Spleen (tissue), 11 donors: ENCODE measurements around the gene TMEM178B. TPM values are rescaled to one million over a fixed set of nuclear protein-coding genes. Genes with fewer than 3 reads are reported as not detected.

Experiments
- DNase-seq: peaks from one replicate; pipeline ENCODE4 v3.0.0-alpha.2; 2020
- H3K27ac ChIP-seq, 8 donors: fragments of 200-600 bp; sonication (generic) in 7 of 8; 1 replicate in 4 of 8; 2 replicates in 4 of 8; pipeline versions ENCODE4 v1.5.0 to v1.8.0; 2016 to 2021; ENCODE audit warnings: inconsistent platforms in 4 of 8, mild to moderate bottlenecking in 4 of 8, moderate library complexity in 1 of 8
- H3K27me3 ChIP-seq, 7 donors: fragments of 200-600 bp; sonication (generic) in 6 of 7; replicated peaks in 1 of 7; 1 replicate in 4 of 7; 2 replicates in 3 of 7; pipeline versions ENCODE4 v1.5.0 to v1.8.0; 2016 to 2021; ENCODE audit warnings: inconsistent platforms in 3 of 7, mild to moderate bottlenecking in 1 of 7
- H3K36me3 ChIP-seq, 6 donors: fragments of 200-600 bp; sonication (generic) in 5 of 6; 1 replicate in 4 of 6; 2 replicates in 2 of 6; pipeline versions ENCODE4 v1.5.0 to v1.8.0; 2016 to 2021; ENCODE audit warnings: inconsistent platforms in 2 of 6
- H3K4me1 ChIP-seq, 6 donors: fragments of 200-600 bp; sonication (generic) in 5 of 6; 1 replicate in 3 of 6; 2 replicates in 3 of 6; pipeline versions ENCODE4 v1.5.0 to v1.8.0; 2016 to 2021; ENCODE audit warnings: inconsistent platforms in 3 of 6
- H3K4me3 ChIP-seq, 8 donors: fragments of 200-600 bp; sonication (generic) in 7 of 8; 1 replicate in 4 of 8; 2 replicates in 4 of 8; pipeline versions ENCODE4 v1.5.0 to v1.8.0; 2016 to 2021; ENCODE audit warnings: inconsistent platforms in 4 of 8, mild to moderate bottlenecking in 4 of 8, moderate library complexity in 2 of 8
- H3K9me3 ChIP-seq, 8 donors: fragments of 200-600 bp; sonication (generic) in 7 of 8; 1 replicate in 4 of 8; 2 replicates in 4 of 8; pipeline versions ENCODE4 v1.5.0 to v1.8.0; 2016 to 2021; ENCODE audit warnings: inconsistent platforms in 4 of 8
- POLR2A ChIP-seq, 3 donors: fragments of 450-650 bp; IDR thresholded peaks; one replicate each; pipeline ENCODE4 v1.5.1; 2017; ENCODE audit warnings: antibody characterized with exemption in 3 of 3, mild to moderate bottlenecking in 1 of 3
- POLR2AphosphoS5 ChIP-seq, 3 donors: sonication (generic); formaldehyde crosslinking; IDR thresholded peaks; one replicate each; pipeline ENCODE4 v1.5.1; 2017; ENCODE audit warnings: antibody characterized with exemption in 3 of 3
- WGBS, 5 donors: extraction: QIAGEN DNeasy Blood & Tissue Kit in 3 of 5; methylation state at CpG; one replicate each; pipeline versions ENCODE4 v1.1.5 to v1.1.7; 2013 to 2018; 5-methylcytosine and 5-hydroxymethylcytosine counted together
- intact Hi-C: fragments of 100-400 bp; cut with DNase I; formaldehyde crosslinking; loops from one replicate; pipeline ENCODE4 v1.15.0; 2023; ENCODE audit warnings: low total_unique reads
- polyA plus RNA-seq, 3 donors: library from polyadenylated mRNA; stranded (reverse); fragments of 200-250 nt; gene quantifications; one replicate each; pipeline ENCODE4 v1.2.1, GENCODE V29; 2013
- total RNA-seq, 7 donors: library from RNA; depleted of rRNA in 3 of 7; stranded (reverse); fragments of >200 nt in 3 of 7; fragmentation: NEBNext Ultra II Directional in 4 of 7; extraction: Animal tissue kit (Norgen Biotek cat#: 25700) in 4 of 7; gene quantifications; one replicate each; pipeline versions ENCODE4 v1.1.0 to v1.2.1, GENCODE V29; 2016 to 2021
- TF ChIP-seq, protein P1 (sequence below), 11 experiments: fragments of 200-600 bp in 7 of 11; fragments of 450-650 bp in 4 of 11; sonication (generic) in 4 of 11; IDR thresholded peaks in 8 of 11; conservative IDR thresholded peaks in 3 of 11; 1 replicate in 7 of 11; 2 replicates in 4 of 11; pipeline versions ENCODE4 v1.4.0 to v1.8.0; 2016 to 2021; ENCODE audit warnings: antibody characterized with exemption in 11 of 11, inconsistent platforms in 4 of 11, mild to moderate bottlenecking in 1 of 11
- donor health status: healthy with polysubstance abuse.
- donor health status: DM: no; HTN: no; CAD: no; lungs with moderate emphysema.
- donor health status: DM: no; HTN: no; CAD: no.
- donor health status: Bipolar disorder and iron deficiency.
- donor health status: healthy.
- donor health status: DM: no; HTN: no; CAD: no.
- donor health status: DM: yes; HTN: yes; CAD: no.

Gene TMEM178B
- total and polyA plus RNA-seq, 10 donors, result 0.35 to 5.5 (median 1.3) TPM

DNA sequence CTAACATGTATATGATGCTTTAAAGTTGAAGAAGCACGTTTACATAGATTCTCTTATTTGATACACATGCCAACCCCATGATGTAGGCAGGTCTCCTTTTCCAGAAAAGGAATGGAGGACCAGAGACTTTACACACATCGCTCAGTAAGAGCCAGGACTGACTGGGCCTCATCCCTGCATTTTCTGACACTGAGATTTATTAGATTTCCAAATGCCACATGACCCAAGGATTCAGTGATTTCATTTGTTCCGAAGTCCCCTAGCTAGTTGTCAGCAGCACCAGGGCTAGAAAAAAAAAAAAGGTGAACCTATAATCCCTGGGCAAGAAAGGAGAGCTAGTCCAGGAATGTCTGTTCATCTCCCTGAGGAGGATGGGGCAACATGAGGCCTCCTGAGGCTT, 334.0 kb downstream of the TMEM178B start:
- H3K27me3 ChIP-seq, result peaks cover 0 to 11% (median 0%) of the 10 kb centered on the region in 7 donors
- intact Hi-C loops, result no loop called here
- no peak for DNase-seq
- TF ChIP-seq, protein P1, sequence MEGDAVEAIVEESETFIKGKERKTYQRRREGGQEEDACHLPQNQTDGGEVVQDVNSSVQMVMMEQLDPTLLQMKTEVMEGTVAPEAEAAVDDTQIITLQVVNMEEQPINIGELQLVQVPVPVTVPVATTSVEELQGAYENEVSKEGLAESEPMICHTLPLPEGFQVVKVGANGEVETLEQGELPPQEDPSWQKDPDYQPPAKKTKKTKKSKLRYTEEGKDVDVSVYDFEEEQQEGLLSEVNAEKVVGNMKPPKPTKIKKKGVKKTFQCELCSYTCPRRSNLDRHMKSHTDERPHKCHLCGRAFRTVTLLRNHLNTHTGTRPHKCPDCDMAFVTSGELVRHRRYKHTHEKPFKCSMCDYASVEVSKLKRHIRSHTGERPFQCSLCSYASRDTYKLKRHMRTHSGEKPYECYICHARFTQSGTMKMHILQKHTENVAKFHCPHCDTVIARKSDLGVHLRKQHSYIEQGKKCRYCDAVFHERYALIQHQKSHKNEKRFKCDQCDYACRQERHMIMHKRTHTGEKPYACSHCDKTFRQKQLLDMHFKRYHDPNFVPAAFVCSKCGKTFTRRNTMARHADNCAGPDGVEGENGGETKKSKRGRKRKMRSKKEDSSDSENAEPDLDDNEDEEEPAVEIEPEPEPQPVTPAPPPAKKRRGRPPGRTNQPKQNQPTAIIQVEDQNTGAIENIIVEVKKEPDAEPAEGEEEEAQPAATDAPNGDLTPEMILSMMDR (IDR thresholded peaks at IDR 0.05 in 8 of 11, conservative IDR thresholded peaks at IDR 0.05 in 3 of 11), result no peak
- TF ChIP-seq POLR2AphosphoS5 (IDR thresholded peaks at IDR 0.05) (no peak), POLR2A (IDR thresholded peaks at IDR 0.05) (no peak)
- WGBS, 5 donors, result 76 to 87% (median 80%) methylated on average over 3 of the region's 3 CpGs
- no peaks in the 10 kb centered on the region for H3K36me3 ChIP-seq
- no peak overlapping the region for H3K27ac ChIP-seq
- H3K4me3 ChIP-seq, result no peak overlapping the region
- H3K4me1 ChIP-seq, result no peaks in the 10 kb centered on the region
- no peaks in the 10 kb centered on the region for H3K9me3 ChIP-seq

DNA sequence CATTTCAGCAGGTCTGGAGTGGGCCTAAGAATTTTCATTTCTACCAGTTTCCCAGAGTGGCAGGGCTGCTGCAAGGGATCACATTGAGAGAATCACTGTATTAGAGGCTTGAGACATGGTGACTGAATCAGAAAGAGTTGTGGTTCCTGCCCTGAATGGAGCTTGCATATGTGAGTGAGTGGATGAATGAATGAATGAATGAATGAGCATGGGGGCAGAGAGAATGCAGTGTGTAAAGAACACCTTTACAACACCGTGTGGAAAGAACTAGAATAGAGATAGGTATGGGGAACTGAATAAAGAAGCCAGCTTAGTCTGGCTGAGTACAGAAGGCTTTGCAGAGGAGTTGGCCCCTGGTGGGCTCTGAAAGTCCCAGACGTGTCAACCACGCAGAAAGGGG, 334.6 kb downstream of the TMEM178B start:
- H3K27me3 ChIP-seq, result peaks cover 0 to 11% (median 0%) of the 10 kb centered on the region in 7 donors
- DNase-seq, result no peak
- intact Hi-C loops, result no loop called here
- no peak overlapping the region for H3K27ac ChIP-seq
- H3K4me1 ChIP-seq, result no peaks in the 10 kb centered on the region
- no peaks in the 10 kb centered on the region for H3K36me3 ChIP-seq
- H3K4me3 ChIP-seq, result no peak overlapping the region
- whole genome bisulfite sequencing, 5 donors, result 44 to 62% (median 60%) methylated on average over 3 of the region's 3 CpGs
- H3K9me3 ChIP-seq, result no peaks in the 10 kb centered on the region
- TF ChIP-seq POLR2AphosphoS5 (IDR thresholded peaks at IDR 0.05), result no peak
- no peak for TF ChIP-seq POLR2A (IDR thresholded peaks at IDR 0.05)
- TF ChIP-seq, protein P1 (IDR thresholded peaks at IDR 0.05 in 8 of 11, conservative IDR thresholded peaks at IDR 0.05 in 3 of 11), result no peak

DNA sequence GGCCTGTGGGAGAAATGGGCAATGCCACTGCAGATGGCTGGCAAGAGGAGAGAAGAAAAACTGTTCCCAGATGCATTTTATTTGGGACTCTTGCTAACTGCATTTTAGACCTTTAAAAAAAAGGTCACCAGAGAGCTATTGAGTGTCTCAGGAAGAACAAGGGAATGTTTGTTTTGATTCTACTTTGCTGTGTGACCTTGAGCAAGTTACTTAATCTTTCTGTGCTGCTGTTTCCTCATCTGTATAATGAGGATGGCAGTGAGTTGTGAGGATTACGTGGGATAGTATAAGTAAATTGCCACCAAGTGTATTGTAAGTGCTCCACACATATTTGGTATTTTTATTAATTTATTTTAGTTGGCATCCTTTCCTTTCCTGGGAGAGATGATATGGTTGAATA, 335.4 kb downstream of the TMEM178B start:
- 55 to 77% (median 62%) methylated on average over 1 of the region's 1 CpG for WGBS, 5 donors
- H3K4me1 ChIP-seq, result no peaks in the 10 kb centered on the region
- no peaks in the 10 kb centered on the region for H3K9me3 ChIP-seq
- no peak overlapping the region for H3K27ac ChIP-seq
- TF ChIP-seq, protein P1 (IDR thresholded peaks at IDR 0.05 in 8 of 11, conservative IDR thresholded peaks at IDR 0.05 in 3 of 11), result no peak
- TF ChIP-seq POLR2A (IDR thresholded peaks at IDR 0.05), result no peak
- TF ChIP-seq POLR2AphosphoS5 (IDR thresholded peaks at IDR 0.05), result no peak
- no peak for DNase-seq
- intact Hi-C loops, result no loop called here
- H3K4me3 ChIP-seq, result no peak overlapping the region
- H3K27me3 ChIP-seq, result peaks cover 0 to 11% (median 0%) of the 10 kb centered on the region in 7 donors
- no peaks in the 10 kb centered on the region for H3K36me3 ChIP-seq

GRCh38 chr7:141409801-141410329, 336.0 kb downstream of the TMEM178B start:
- no peak for TF ChIP-seq POLR2AphosphoS5 (IDR thresholded peaks at IDR 0.05)
- Histone ChIP-seq H3K4me1 (no peaks in the 10 kb centered on the region), H3K36me3 (no peaks in the 10 kb centered on the region), H3K4me3 (no peak overlapping the region), H3K9me3 (no peaks in the 10 kb centered on the region), H3K27ac (no peak overlapping the region), H3K27me3 (peaks cover 0 to 11% (median 0%) of the 10 kb centered on the region in 7 donors)
- intact Hi-C loops, result no loop called here
- DNase-seq, result no peak
- 38 to 42% (median 40%) methylated on average over 10 of the region's 10 CpGs for WGBS, 5 donors
